Keratinocyte (primary cell): ENCODE data around the gene CCDC68.

Experiments
- CTCF ChIP-seq, 3 experiments: IDR thresholded peaks in 1 of 3; conservative IDR thresholded peaks in 1 of 3; optimal IDR thresholded peaks in 1 of 3; 2 replicates in 2 of 3; 3 replicates in 1 of 3; pipeline versions ENCODE3 to v1.5.1; 2011; ENCODE audit warnings: low read length in 3 of 3, mild to moderate bottlenecking in 3 of 3, moderate library complexity in 2 of 3, control low read depth in 1 of 3, inconsistent platforms in 1 of 3; ENCODE audit not compliant: insufficient read depth in 2 of 3; ENCODE audit errors: extremely low read depth in 1 of 3
- EZH2 ChIP-seq: IDR thresholded peaks from one replicate; pipeline ENCODE4 v1.6.1; 2012; ENCODE audit warnings: inconsistent platforms, mild to moderate bottlenecking, low read length, moderate library complexity

GRCh38 chr18:54900290-54900689, 59.0 kb downstream of the CCDC68 start:
- TF ChIP-seq CTCF (optimal IDR thresholded peaks at IDR 0.05 in 1 of 3, IDR thresholded peaks at IDR 0.05 in 1 of 3, conservative IDR thresholded peaks at IDR 0.05 in 1 of 3; ENCODE audit: extremely low read depth in 1 of 3, insufficient read depth in 2 of 3, low read length in 3 of 3) (no peak), EZH2 (no peak)
